GM19023 (cell line): ENCODE measurements around the gene ISY1.
"Not testable (repeated sequence)": the region's sequence is repeated elsewhere in the genome, so short reads cannot be mapped to it uniquely, and the experiment has no call there.

Experiments
- ATAC-seq: cut with Tn5 transposase; IDR thresholded peaks from one replicate; pipeline ENCODE4 v1.9.1; 2021; ENCODE audit warnings: mild to moderate bottlenecking, moderate library complexity; ENCODE audit not compliant: unreplicated experiment

Gene ISY1

DNA sequence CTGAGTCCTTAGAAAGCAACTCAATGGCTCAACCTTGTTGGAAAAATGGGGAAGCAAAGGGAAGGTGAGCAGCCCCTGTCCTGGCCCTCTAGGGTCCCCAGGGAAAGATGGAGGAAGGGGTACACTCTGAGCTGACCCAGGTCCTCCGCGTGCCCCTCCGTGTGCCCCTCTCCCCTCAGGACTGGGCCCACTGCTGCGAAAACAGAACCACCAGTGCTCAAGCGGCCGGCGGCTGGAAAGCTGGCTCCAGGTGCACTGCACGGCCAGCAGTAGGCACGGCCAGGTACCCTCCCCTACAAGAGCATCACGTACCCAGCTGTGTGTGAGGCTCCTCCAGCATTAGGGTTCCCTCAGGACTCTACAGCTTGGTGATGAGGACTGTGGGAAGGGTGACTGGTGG lies 65.6 kb downstream of the ISY1 start:
- ATAC-seq, result no peak

DNA sequence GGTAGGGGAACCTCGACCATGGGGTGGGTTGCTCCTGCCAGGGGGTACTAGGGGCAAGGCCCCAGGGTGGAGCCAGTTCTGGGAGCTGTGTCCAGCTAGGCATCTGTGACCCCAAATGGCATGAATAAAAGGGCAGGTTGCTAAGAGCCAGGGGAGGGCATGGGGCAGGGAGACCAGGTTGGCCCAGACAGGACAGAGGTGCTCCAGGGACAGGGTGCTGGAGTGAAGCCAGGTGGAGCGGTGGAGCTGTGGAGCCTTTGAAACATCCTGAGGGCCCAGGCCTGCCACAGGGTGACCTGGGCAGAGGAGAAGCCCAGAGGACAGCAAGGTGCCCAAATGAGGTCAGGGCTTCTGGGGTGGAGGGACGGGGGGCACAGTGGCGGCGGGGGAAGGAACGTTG lies 72.6 kb downstream of the ISY1 start:
- not testable (repeated sequence) for ATAC-seq

DNA sequence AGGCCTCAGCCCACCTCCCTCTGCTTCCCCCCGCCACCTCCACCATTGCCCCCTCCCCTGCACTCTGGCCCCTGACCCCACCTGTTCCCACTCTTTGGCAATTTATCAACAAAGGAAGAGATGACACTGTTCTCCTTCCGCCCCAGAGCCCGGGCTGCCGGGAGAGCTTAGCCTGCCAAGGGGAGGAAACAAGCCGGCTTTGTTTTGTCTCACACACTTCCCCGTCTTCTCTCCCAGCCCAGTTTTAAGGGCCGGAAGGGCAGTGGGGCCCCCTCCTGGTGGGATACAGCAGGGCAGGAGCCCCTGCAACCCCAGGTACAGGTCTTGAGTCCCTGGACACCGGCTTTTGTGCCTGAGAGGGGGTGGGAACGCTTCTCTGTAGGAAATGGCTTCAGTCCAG lies 73.0 kb downstream of the ISY1 start:
- not testable (repeated sequence) for ATAC-seq

GRCh38 chr3:129087138-129087702 lies 73.6 kb downstream of the ISY1 start:
- ATAC-seq, result no peak

GRCh38 chr3:129085818-129086217 lies 75.0 kb downstream of the ISY1 start:
- ATAC-seq, result no peak

DNA sequence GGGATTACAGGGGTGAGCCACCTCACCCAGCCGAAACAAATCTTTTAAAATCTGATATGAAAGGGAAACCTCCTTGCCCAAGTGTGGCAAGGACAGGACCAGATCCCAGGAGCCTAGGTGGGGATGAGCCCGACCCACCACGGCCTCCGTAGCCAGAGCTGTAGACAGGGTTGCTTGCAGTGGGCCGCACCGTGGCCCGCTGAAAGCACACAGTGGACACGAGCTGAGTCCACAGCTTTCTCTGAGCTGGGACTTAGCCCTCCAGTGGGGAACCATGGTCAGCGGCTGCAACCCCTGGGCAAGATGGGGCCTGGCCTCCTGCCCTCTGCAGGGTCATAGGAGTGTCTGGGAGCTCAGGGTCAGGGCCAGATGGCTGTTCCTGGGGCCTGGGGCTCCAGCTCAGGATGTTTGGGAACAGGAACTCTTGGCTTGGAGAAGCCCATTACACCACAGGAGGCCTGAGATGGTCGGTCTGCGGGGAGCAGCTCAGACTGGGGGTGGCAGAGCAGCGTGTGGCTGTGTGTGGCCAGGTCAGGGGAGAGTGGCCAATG lies 75.6 kb downstream of the ISY1 start:
- ATAC-seq, result no peak

DNA sequence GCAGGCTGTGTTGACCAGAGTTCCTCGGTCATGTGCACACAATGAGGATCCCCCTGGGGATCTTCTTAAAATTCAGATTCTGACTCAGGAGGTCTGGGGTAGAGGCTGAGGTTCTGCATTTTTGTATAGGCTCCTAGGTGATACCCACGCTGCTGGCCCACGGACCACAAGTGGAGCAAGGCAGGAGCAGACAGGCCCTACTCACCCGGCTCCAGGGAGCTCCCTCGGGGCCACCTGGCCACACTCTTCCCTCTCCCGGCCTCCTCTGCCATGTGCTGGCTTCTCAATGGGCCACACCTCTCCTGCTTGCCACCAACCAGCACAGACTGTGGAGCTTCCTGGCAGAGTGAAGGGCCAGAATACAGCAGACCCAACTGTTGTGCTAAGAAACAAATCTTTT lies 76.4 kb downstream of the ISY1 start:
- ATAC-seq, result no peak

- ATAC-seq, result no peak
Observed at GRCh38 chr3:129082026-129082425, 78.8 kb downstream of the ISY1 start.

DNA sequence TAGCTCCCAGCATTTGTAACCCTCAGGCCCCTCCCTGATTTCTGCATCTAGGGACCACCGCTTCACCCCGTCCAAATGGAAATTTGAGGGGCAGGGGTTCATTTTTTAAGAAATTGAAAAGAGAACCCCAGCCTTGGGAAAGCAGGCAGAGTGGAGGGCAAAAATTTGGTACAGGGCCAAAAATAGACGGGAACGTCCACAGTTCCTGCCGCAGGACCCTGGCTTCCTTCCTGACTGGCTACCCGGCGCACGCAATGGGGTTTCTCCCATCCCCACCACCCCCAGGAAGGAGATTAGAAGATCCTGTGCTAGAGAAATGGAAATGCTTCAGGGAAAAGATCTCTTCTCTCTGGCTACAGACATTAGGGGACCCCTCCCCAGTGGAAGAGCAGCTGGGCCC lies 79.4 kb downstream of the ISY1 start:
- ATAC-seq, result no peak

DNA sequence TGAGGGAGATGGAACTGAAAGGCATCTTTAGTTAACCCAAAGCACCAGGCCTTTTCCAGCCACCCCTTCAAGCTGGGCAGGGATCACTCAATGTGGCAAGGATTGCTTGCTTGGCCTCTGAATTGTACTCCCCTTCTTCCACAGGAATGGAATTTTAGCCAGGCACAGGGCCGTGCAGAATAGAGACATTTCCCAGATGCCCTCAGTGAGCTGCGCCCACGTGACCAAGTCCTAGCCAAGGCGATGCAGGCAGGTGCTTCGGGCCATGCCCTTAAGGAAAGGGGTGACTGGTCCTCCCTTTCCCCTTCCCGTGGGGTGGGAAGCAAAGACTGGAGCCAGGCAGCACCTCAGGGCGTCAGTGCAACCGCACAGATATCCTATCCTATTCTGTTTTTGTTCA lies 82.4 kb downstream of the ISY1 start:
- ATAC-seq, result no peak
